Activated CD4-positive, alpha-beta T cell treated with anti-CD3 and anti-CD28 coated beads, Interleukin-2, amount 10 ng/mL, durations not matched to agents 7 days and 5 days (primary cell): ENCODE results near the gene TREH. TPM values are rescaled to one million over a fixed set of nuclear protein-coding genes. Genes with fewer than 3 reads are reported as not detected.
A peak's percentile ranks its signal among the peaks of the same experiment; 100 is the strongest.

Source experiments
- CTCF ChIA-PET: fragments of 350-600 bp; sonication (Branson Sonifier 250); formaldehyde crosslinking; loops from one replicate; lab custom pipeline; 2021; ENCODE audit warnings: antibody characterized with exemption; lab: Charles Lee
- POLR2A ChIA-PET: fragments of 350-600 bp; sonication (Branson Sonifier 250); formaldehyde crosslinking; loops from one replicate; lab custom pipeline; 2021; ENCODE audit warnings: antibody characterized with exemption; lab: Charles Lee
- DNase-seq: peaks from one replicate; pipeline ENCODE4 v3.0.0-alpha.2; 2020
- H3K27ac Mint-ChIP-seq: one replicate; pipeline ENCODE4 v1.8.0; 2021; ENCODE audit warnings: mild to moderate bottlenecking, moderate library complexity, mixed read lengths
- H3K27me3 Mint-ChIP-seq: one replicate; pipeline ENCODE4 v1.8.0; 2021; ENCODE audit warnings: mixed read lengths
- H3K36me3 Mint-ChIP-seq: one replicate; pipeline ENCODE4 v1.8.0; 2021; ENCODE audit warnings: low read depth, mixed read lengths
- H3K4me1 Mint-ChIP-seq: one replicate; pipeline ENCODE4 v1.8.0; 2021; ENCODE audit warnings: mixed read lengths
- H3K4me3 Mint-ChIP-seq: one replicate; pipeline ENCODE4 v1.8.0; 2021; ENCODE audit warnings: mild to moderate bottlenecking, moderate library complexity, mixed read lengths
- H3K9me3 Mint-ChIP-seq: one replicate; pipeline ENCODE4 v1.8.0; 2021; ENCODE audit warnings: mixed read lengths
- total RNA-seq, 2 experiments: library from RNA; stranded (reverse); gene quantifications; one replicate each; pipeline ENCODE4 v1.2.3, GENCODE V29; 2021

The TREH gene
- total RNA-seq, 2 experiments from 2014 or later = not detected

- Mint-ChIP-seq H3K36me3 (no peaks in the 10 kb centered on the region), H3K27ac (no peak overlapping the region), H3K4me3 (no peak overlapping the region), H3K27me3 (no peaks in the 10 kb centered on the region), H3K9me3 (no peaks in the 10 kb centered on the region), H3K4me1 (no peaks in the 10 kb centered on the region)
- no peak for DNase-seq
- ChIA-PET CTCF (interaction anchor here (0.7 to 1.2 kb wide), 2 partner anchors 17 to 63 kb away, joined by 3 to 5 read pairs; no protein-coding TSS in a partner anchor), POLR2A (no interaction called here)
Observed at GRCh38 chr11:118628861-118629549, 50.4 kb downstream of the TREH start.

GRCh38 chr11:118628432-118628831, 51.0 kb downstream of the TREH start:
- H3K4me1 Mint-ChIP-seq = no peaks in the 10 kb centered on the region
- DNase-seq = no peak
- no peaks in the 10 kb centered on the region for H3K36me3 Mint-ChIP-seq
- H3K27ac Mint-ChIP-seq = no peak overlapping the region
- ChIA-PET CTCF (interaction anchor here (0.7 to 1.3 kb wide), 3 partner anchors 9 to 64 kb away, joined by 3 to 5 read pairs (median 3); no protein-coding TSS in a partner anchor), POLR2A (no interaction called here)
- no peaks in the 10 kb centered on the region for H3K27me3 Mint-ChIP-seq
- H3K9me3 Mint-ChIP-seq = no peaks in the 10 kb centered on the region
- no peak overlapping the region for H3K4me3 Mint-ChIP-seq

- CTCF ChIA-PET = interaction anchor here (1.2 to 1.3 kb wide), 2 partner anchors 9 to 16 kb away, joined by 3 read pairs; no protein-coding TSS in a partner anchor
- Mint-ChIP-seq H3K4me3 (no peak overlapping the region), H3K4me1 (no peaks in the 10 kb centered on the region), H3K27ac (no peak overlapping the region), H3K27me3 (no peaks in the 10 kb centered on the region), H3K36me3 (no peaks in the 10 kb centered on the region), H3K9me3 (no peaks in the 10 kb centered on the region)
- POLR2A ChIA-PET = no interaction called here
- DNase-seq = no peak
Observed at GRCh38 chr11:118628031-118628430, 51.4 kb downstream of the TREH start.

- ChIA-PET CTCF (interaction anchor here (0.5 to 1.6 kb wide), 5 partner anchors 9 to 232 kb away, joined by 3 to 4 read pairs (median 3); partner anchors contain the start of gene PHLDB1), POLR2A (no interaction called here)
- H3K4me3 Mint-ChIP-seq = no peak overlapping the region
- H3K4me1 Mint-ChIP-seq = no peaks in the 10 kb centered on the region
- no peak overlapping the region for H3K27ac Mint-ChIP-seq
- H3K9me3 Mint-ChIP-seq = no peaks in the 10 kb centered on the region
- no peaks in the 10 kb centered on the region for H3K36me3 Mint-ChIP-seq
- H3K27me3 Mint-ChIP-seq = no peaks in the 10 kb centered on the region
- DNase-seq = no peak
Observed at GRCh38 chr11:118627566-118627965, 51.9 kb downstream of the TREH start.

GRCh38 chr11:118625976-118626375, 53.5 kb downstream of the TREH start:
- Mint-ChIP-seq H3K9me3 (no peaks in the 10 kb centered on the region), H3K27ac (no peak overlapping the region), H3K4me3 (no peak overlapping the region), H3K4me1 (peaks cover 6% of the 10 kb centered on the region), H3K27me3 (peaks cover 7% of the 10 kb centered on the region), H3K36me3 (no peaks in the 10 kb centered on the region)
- POLR2A ChIA-PET = no interaction called here
- no peak for DNase-seq
- CTCF ChIA-PET = interaction anchor here (0.6 to 2.2 kb wide), 9 partner anchors 9 to 330 kb away, joined by 3 to 10 read pairs (median 4); partner anchors contain the start of gene PHLDB1

- Mint-ChIP-seq H3K4me1 (peaks cover 8% of the 10 kb centered on the region), H3K27me3 (peaks cover 13% of the 10 kb centered on the region), H3K27ac (no peak overlapping the region), H3K36me3 (no peaks in the 10 kb centered on the region), H3K9me3 (no peaks in the 10 kb centered on the region), H3K4me3 (no peak overlapping the region)
- no peak for DNase-seq
- ChIA-PET POLR2A (no interaction called here), CTCF (interaction anchor here (0.6 to 2.2 kb wide), 6 partner anchors 11 to 18 kb away, joined by 4 to 10 read pairs (median 4); no protein-coding TSS in a partner anchor)
Observed at GRCh38 chr11:118625036-118625690, 54.3 kb downstream of the TREH start.

- ChIA-PET POLR2A (no interaction called here), CTCF (interaction anchor here (1.0 to 4.1 kb wide), 5 partner anchors 11 to 99 kb away, joined by 3 to 22 read pairs (median 4); partner anchors contain the start of gene PHLDB1)
- no peak for DNase-seq
- Mint-ChIP-seq H3K9me3 (no peaks in the 10 kb centered on the region), H3K27ac (no peak overlapping the region), H3K4me3 (no peak overlapping the region), H3K36me3 (no peaks in the 10 kb centered on the region), H3K4me1 (peaks cover 11% of the 10 kb centered on the region), H3K27me3 (peaks cover 16% of the 10 kb centered on the region)
Observed at GRCh38 chr11:118623269-118623655, 56.2 kb downstream of the TREH start.

- no peaks in the 10 kb centered on the region for H3K9me3 Mint-ChIP-seq
- CTCF ChIA-PET = interaction anchor here (1.0 to 4.1 kb wide), 5 partner anchors 10 to 98 kb away, joined by 3 to 22 read pairs (median 4); partner anchors contain the start of gene PHLDB1
- DNase-seq = no peak
Observed at GRCh38 chr11:118622376-118623268, 56.8 kb downstream of the TREH start.

GRCh38 chr11:118621784-118622375, 57.6 kb downstream of the TREH start:
- no peak for DNase-seq
- POLR2A ChIA-PET = interaction anchor here (1.0 kb wide), 1 partner anchor 14 kb away, joined by 3 read pairs; no protein-coding TSS in a partner anchor
- CTCF ChIA-PET = interaction anchor here (1.2 to 4.1 kb wide), 4 partner anchors 9 to 98 kb away, joined by 3 to 22 read pairs (median 4); no protein-coding TSS in a partner anchor
- peaks cover 11% of the 10 kb centered on the region for H3K4me1 Mint-ChIP-seq
- H3K36me3 Mint-ChIP-seq = no peaks in the 10 kb centered on the region
- no peak overlapping the region for H3K27ac Mint-ChIP-seq
- peaks cover 16% of the 10 kb centered on the region for H3K27me3 Mint-ChIP-seq
- no peak overlapping the region for H3K4me3 Mint-ChIP-seq
- no peaks in the 10 kb centered on the region for H3K9me3 Mint-ChIP-seq

More at GRCh38 chr11:118622376-118623268, 56.8 kb downstream of the TREH start:
- Mint-ChIP-seq H3K4me1 (peaks cover 11% of the 10 kb centered on the region), H3K27ac (no peak overlapping the region), H3K4me3 (no peak overlapping the region), H3K27me3 (peaks cover 16% of the 10 kb centered on the region), H3K36me3 (no peaks in the 10 kb centered on the region)
- POLR2A ChIA-PET = no interaction called here

GRCh38 chr11:118621071-118621783, 58.2 kb downstream of the TREH start:
- H3K4me1 Mint-ChIP-seq = peaks cover 11% of the 10 kb centered on the region
- CTCF ChIA-PET = interaction anchor here (1.2 to 4.1 kb wide), 4 partner anchors 9 to 15 kb away, joined by 3 to 22 read pairs (median 4); no protein-coding TSS in a partner anchor
- no peaks in the 10 kb centered on the region for H3K9me3 Mint-ChIP-seq
- H3K36me3 Mint-ChIP-seq = no peaks in the 10 kb centered on the region
- no peak overlapping the region for H3K27ac Mint-ChIP-seq
- POLR2A ChIA-PET = interaction anchor here (1.0 kb wide), 1 partner anchor 15 kb away, joined by 3 read pairs; no protein-coding TSS in a partner anchor
- DNase-seq = no peak
- H3K27me3 Mint-ChIP-seq = peaks cover 16% of the 10 kb centered on the region
- H3K4me3 Mint-ChIP-seq = peak overlapping the region; percentile 37

- ChIA-PET POLR2A (interaction anchor here (0.6 to 1.0 kb wide), 2 partner anchors 16 to 48 kb away, joined by 3 read pairs; partner anchors contain the start of gene ARCN1), CTCF (interaction anchor here (1.4 to 4.1 kb wide), 4 partner anchors 8 to 16 kb away, joined by 3 to 22 read pairs (median 5); no protein-coding TSS in a partner anchor)
- Mint-ChIP-seq H3K27me3 (peaks cover 16% of the 10 kb centered on the region), H3K9me3 (no peaks in the 10 kb centered on the region), H3K4me3 (peak overlapping the region; percentile 37), H3K4me1 (peaks cover 11% of the 10 kb centered on the region), H3K27ac (no peak overlapping the region), H3K36me3 (no peaks in the 10 kb centered on the region)
- DNase-seq = no peak
Observed at GRCh38 chr11:118620529-118621070, 58.9 kb downstream of the TREH start.
